ENCODE results near the gene EPC1.

DNA sequence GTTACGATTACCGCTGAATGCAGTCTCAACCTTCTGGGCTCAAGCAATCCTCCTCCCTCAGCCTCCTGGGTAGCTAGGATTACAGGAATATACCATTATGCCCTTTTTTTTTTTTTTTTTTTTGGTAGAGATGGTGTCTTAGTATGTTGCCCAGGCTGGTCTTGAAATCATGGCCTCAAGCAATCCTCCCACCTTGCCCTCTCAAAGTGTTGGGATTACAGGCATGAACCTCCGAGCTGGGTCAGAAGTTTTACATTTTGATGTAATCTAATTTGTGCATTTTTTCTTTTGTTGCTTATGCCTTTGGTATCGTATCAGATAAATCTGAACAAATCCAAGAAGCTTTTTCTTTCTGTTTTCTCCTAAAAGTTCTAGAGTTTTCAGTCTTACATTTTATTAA is 87.4 kb downstream of the EPC1 start:
- no peak for TF ChIP-seq EP300 (IDR thresholded peaks at IDR 0.05; ENCODE audit: borderline replicate concordance)
- no peak for TF ChIP-seq EGR1 (IDR thresholded peaks at IDR 0.05)
- no peak for TF ChIP-seq ZBTB7A (IDR thresholded peaks at IDR 0.05; ENCODE audit: low read depth)
- no peak for TF ChIP-seq YY1 (IDR thresholded peaks at IDR 0.05; ENCODE audit: low read depth)
- TF ChIP-seq, protein P1, sequence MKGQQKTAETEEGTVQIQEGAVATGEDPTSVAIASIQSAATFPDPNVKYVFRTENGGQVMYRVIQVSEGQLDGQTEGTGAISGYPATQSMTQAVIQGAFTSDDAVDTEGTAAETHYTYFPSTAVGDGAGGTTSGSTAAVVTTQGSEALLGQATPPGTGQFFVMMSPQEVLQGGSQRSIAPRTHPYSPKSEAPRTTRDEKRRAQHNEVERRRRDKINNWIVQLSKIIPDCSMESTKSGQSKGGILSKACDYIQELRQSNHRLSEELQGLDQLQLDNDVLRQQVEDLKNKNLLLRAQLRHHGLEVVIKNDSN (IDR thresholded peaks at IDR 0.05) = no peak
- TF ChIP-seq RAD21 (IDR thresholded peaks at IDR 0.05; ENCODE audit: low read depth) = no peak
- TF ChIP-seq, protein P2, sequence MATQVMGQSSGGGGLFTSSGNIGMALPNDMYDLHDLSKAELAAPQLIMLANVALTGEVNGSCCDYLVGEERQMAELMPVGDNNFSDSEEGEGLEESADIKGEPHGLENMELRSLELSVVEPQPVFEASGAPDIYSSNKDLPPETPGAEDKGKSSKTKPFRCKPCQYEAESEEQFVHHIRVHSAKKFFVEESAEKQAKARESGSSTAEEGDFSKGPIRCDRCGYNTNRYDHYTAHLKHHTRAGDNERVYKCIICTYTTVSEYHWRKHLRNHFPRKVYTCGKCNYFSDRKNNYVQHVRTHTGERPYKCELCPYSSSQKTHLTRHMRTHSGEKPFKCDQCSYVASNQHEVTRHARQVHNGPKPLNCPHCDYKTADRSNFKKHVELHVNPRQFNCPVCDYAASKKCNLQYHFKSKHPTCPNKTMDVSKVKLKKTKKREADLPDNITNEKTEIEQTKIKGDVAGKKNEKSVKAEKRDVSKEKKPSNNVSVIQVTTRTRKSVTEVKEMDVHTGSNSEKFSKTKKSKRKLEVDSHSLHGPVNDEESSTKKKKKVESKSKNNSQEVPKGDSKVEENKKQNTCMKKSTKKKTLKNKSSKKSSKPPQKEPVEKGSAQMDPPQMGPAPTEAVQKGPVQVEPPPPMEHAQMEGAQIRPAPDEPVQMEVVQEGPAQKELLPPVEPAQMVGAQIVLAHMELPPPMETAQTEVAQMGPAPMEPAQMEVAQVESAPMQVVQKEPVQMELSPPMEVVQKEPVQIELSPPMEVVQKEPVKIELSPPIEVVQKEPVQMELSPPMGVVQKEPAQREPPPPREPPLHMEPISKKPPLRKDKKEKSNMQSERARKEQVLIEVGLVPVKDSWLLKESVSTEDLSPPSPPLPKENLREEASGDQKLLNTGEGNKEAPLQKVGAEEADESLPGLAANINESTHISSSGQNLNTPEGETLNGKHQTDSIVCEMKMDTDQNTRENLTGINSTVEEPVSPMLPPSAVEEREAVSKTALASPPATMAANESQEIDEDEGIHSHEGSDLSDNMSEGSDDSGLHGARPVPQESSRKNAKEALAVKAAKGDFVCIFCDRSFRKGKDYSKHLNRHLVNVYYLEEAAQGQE (IDR thresholded peaks at IDR 0.05; ENCODE audit: low read depth) = no peak
- TF ChIP-seq TCF12 (IDR thresholded peaks at IDR 0.05; ENCODE audit: low read depth) = no peak
